Mucosa of stomach (tissue), 1 donor: ENCODE measurements around the gene ZBTB7A.

Experiments
- H3K27me3 ChIP-seq: one replicate; pipeline ENCODE4 v1.7.0; 2013; ENCODE audit warnings: mild to moderate bottlenecking, low read length; ENCODE audit not compliant: control insufficient read depth, insufficient read depth
- H3K36me3 ChIP-seq: one replicate; pipeline ENCODE4 v1.7.0; 2013; ENCODE audit warnings: low read length; ENCODE audit not compliant: control insufficient read depth, insufficient read depth
- H3K4me1 ChIP-seq: one replicate; pipeline ENCODE4 v1.7.0; 2013; ENCODE audit warnings: mild to moderate bottlenecking, low read length; ENCODE audit not compliant: control insufficient read depth, insufficient read depth
- H3K4me3 ChIP-seq: one replicate; pipeline ENCODE4 v1.7.0; 2013; ENCODE audit warnings: low read length
- H3K9ac ChIP-seq: one replicate; pipeline ENCODE4 v1.7.0; 2013; ENCODE audit warnings: mild to moderate bottlenecking, low read length, moderate library complexity
- H3K9me3 ChIP-seq: one replicate; pipeline ENCODE4 v1.7.0; 2013; ENCODE audit warnings: mild to moderate bottlenecking, low read length, moderate library complexity; ENCODE audit not compliant: control insufficient read depth
- donor health status: Pancreatic carcinoma.

ZBTB7A gene

GRCh38 chr19:4066682-4067395 is at the start of gene ZBTB7A:
TSS of gene ZBTB7A (minus strand) at chr19:4066899. CDS start at chr19:4055232, 11,667 bp downstream.
- Histone ChIP-seq H3K4me1 (peaks cover 31% of the 10 kb centered on the region), H3K9ac (peak within 1 kb of the TSS; percentile 84), H3K9me3 (no peaks in the 10 kb centered on the region), H3K27me3 (no peaks in the 10 kb centered on the region), H3K4me3 (peak within 1 kb of the TSS; percentile 36), H3K36me3 (no peaks in the 10 kb centered on the region)

DNA sequence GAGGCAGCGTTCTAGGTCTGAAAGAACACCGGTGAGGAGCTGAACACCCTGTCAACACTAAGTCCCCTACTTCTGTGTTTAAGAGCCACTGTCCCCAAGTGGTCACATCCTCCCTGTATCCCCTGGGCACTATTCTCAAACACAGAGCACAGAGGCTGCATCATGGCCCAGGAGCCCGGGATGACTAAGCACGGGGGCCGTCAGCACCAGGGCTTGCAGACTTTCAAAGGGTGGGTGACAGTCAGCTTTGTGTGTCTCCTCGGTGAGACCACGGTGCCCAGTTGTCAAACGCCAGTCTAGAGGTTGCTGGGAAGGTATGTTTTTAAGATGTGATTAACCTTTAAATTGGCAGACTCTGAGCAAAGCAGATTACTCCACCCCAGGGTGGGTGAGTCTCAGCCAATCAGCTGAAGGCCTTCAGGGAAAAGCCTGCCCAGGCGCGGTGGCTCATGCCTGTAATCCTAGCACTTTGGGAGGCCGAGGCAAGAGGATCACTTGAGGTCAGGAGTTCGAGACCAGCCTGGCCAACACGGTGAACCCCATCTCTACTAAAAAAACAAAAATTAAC is 49.2 kb upstream of the ZBTB7A start:
- Histone ChIP-seq H3K9ac (no peak overlapping the region), H3K9me3 (no peaks in the 10 kb centered on the region), H3K4me1 (no peaks in the 10 kb centered on the region), H3K27me3 (no peaks in the 10 kb centered on the region), H3K36me3 (peaks cover 2% of the 10 kb centered on the region), H3K4me3 (no peak overlapping the region)

DNA sequence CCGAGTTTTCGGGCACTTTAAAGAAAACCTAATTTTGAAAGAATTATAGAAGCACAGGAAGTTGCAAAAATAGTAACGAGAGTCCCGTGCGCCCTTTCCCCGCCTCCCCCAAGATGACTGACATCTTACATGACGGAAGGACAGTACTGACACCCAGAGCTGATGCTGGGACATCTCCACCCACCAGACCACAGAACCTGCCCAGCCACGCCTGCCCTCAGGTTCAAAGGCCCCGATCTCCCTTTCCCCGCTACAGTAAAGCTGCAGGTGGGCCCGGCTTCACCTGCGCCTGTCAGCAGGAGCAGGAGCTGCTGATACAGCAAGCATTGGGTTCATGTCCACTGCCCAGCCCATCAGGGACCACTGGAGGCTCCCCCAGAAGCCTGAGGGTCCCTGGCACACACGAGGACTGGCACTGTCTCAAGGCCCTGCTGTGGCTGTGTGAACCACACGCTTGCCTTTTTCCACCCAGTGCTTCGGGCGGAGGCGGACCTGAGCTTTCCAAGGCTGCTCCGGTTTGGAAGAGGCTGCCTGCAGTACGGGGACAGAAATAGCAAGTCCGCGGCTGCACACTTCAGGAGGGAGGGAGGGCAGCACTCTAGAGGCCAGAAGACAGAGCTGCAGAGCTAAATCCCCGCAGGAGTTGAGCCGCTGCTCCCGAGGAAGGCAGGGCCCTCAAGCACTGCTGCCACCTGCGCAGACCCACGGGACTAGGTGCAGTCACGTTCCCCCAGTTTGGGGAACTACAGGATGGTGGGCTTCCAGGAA is 48.5 kb upstream of the ZBTB7A start:
- Histone ChIP-seq H3K4me1 (no peaks in the 10 kb centered on the region), H3K27me3 (no peaks in the 10 kb centered on the region), H3K9ac (no peak overlapping the region), H3K9me3 (no peaks in the 10 kb centered on the region), H3K36me3 (peaks cover 6% of the 10 kb centered on the region), H3K4me3 (no peak overlapping the region)

DNA sequence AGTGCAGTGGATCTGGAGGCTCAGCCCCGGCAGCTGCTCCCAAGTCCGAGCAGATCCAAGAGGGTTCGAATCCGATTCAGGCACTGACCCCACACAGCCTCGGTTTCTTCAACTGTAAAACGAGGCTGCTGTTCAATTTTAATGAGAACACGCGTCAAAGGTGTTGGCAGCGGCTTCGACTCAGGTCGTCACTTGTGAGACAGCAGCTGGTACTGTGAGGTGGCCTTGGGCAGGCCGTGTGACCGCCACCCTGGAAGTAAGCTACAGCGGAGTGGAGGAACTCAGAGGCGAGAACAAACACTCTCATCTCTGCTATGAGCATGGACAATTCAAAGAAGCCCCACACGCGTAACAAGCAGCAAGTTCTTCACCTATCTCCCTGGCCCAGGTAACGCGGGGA is 47.5 kb upstream of the ZBTB7A start:
- Histone ChIP-seq H3K4me1 (no peaks in the 10 kb centered on the region), H3K36me3 (peaks cover 10% of the 10 kb centered on the region), H3K9me3 (no peaks in the 10 kb centered on the region), H3K9ac (no peak overlapping the region), H3K27me3 (no peaks in the 10 kb centered on the region), H3K4me3 (no peak overlapping the region)

GRCh38 chr19:4113398-4114088 is 46.8 kb upstream of the ZBTB7A start:
- peaks cover 14% of the 10 kb centered on the region for H3K36me3 ChIP-seq

GRCh38 chr19:4112367-4112766 is 45.7 kb upstream of the ZBTB7A start:
- Histone ChIP-seq H3K9me3 (no peaks in the 10 kb centered on the region), H3K36me3 (peaks cover 16% of the 10 kb centered on the region), H3K4me1 (no peaks in the 10 kb centered on the region)

More at GRCh38 chr19:4113398-4114088, 46.8 kb upstream of the ZBTB7A start:
- Histone ChIP-seq H3K4me3 (no peak overlapping the region), H3K27me3 (no peaks in the 10 kb centered on the region), H3K9ac (no peak overlapping the region), H3K4me1 (no peaks in the 10 kb centered on the region), H3K9me3 (no peaks in the 10 kb centered on the region)

DNA sequence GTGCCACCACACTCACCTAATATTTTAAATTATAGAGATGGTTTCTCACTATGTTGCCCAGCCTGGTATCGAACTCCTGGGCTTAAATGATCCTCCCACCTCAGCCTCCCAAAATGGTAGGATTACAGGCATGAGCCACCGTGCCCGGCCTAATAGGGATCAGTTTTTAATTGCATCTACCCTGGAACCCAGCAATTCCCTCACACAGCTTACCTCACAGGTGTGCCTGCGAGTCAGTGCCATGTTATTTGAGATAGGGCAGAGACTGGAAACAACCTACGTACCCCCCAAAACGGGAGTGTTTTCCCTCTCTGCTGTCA is 42.9 kb upstream of the ZBTB7A start:
- H3K27me3 ChIP-seq = no peaks in the 10 kb centered on the region
- no peak overlapping the region for H3K4me3 ChIP-seq
- H3K36me3 ChIP-seq = peaks cover 16% of the 10 kb centered on the region
- no peak overlapping the region for H3K9ac ChIP-seq
- H3K9me3 ChIP-seq = no peaks in the 10 kb centered on the region
- no peaks in the 10 kb centered on the region for H3K4me1 ChIP-seq

More at GRCh38 chr19:4112367-4112766, 45.7 kb upstream of the ZBTB7A start:
- Histone ChIP-seq H3K9ac (no peak overlapping the region), H3K4me3 (no peak overlapping the region), H3K27me3 (no peaks in the 10 kb centered on the region)

DNA sequence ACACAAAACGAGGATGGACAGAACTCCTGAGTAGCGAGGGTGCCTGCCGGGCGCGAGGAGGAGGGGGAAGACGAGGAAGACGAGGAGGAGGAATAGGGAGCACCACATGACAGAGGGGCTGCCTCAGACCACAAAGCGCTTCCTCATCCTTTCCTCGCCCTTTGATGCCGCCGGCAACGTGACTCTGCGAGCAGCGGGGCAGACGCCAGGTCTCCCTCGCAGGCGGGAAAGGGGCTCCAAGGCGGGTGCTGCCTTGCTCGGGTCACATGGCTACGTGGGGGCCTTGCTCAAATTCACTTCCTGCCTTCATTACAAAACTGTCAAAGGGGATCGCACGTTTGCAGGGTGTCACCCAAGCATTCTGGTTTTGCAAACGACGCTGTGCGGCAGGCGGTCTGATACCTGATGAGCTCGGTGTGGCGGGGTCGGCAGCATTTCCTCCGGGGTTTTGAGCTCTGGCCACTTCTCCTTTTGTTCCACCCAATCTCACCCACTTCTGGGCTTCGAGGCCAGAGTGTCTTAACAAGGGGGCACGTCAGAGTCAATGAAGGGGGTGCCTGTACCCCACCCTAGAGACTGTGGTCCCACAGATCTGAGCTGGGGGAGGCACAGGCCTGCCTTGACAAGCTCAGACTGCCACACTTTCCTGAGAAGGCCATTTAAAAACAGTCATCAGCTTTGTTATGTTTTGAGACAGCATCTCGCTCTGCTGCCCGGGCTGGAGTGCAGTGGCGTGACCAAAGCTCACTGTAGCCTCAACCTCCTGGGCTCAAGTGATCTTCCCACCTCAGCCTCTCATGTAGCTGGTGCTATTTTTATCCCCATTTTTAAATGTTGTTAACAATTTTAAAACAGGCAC is 42.3 kb upstream of the ZBTB7A start:
- no peak overlapping the region for H3K9ac ChIP-seq
- H3K4me3 ChIP-seq = no peak overlapping the region
- no peaks in the 10 kb centered on the region for H3K9me3 ChIP-seq
- H3K36me3 ChIP-seq = peaks cover 16% of the 10 kb centered on the region
- no peaks in the 10 kb centered on the region for H3K4me1 ChIP-seq
- no peaks in the 10 kb centered on the region for H3K27me3 ChIP-seq

- H3K36me3 ChIP-seq = no peaks in the 10 kb centered on the region
- H3K27me3 ChIP-seq = no peaks in the 10 kb centered on the region
- no peaks in the 10 kb centered on the region for H3K9me3 ChIP-seq
- H3K4me1 ChIP-seq = no peaks in the 10 kb centered on the region
- H3K4me3 ChIP-seq = no peak overlapping the region
- no peak overlapping the region for H3K9ac ChIP-seq
Observed at GRCh38 chr19:4103080-4103433, 36.4 kb upstream of the ZBTB7A start.

DNA sequence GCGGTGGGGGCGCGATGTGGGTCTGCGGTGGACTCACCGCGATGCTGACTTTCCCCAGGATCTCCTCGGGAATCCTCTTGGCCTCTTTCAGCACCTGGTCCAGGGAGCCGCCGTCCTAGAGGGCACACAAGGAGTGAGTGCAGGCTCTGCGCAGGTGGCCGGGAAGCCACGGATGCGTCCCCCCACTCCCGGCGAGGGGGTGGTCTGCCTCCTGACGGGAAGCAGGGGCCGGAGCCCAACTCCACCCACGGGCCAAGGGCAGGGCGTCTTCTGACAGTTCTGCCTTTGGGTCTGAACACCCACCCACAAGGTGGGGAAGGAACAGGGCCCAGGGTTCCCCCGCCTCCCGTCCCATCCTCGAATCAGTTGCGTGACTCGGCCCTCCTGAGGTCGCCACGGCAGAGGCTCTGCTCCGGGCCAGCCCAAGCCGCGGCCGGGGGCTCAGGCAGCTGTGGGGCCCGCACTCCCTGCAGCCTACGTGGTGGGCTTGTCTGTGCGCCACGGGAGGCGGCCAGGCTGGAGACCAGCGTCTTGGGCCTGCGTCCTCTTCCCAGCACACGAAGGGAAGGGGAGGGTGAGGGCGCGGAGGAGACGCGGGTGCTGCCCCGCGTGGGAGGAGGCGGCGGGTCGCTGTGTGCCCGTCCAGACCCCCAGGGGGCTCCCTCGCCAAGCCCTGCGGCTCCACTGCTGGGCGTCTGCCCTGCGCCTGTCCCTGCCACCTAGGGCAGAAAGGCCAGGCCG is 35.8 kb upstream of the ZBTB7A start:
- H3K27me3 ChIP-seq = no peaks in the 10 kb centered on the region
- H3K36me3 ChIP-seq = no peaks in the 10 kb centered on the region
- no peaks in the 10 kb centered on the region for H3K9me3 ChIP-seq
- no peak overlapping the region for H3K9ac ChIP-seq
- no peaks in the 10 kb centered on the region for H3K4me1 ChIP-seq
- H3K4me3 ChIP-seq = no peak overlapping the region

DNA sequence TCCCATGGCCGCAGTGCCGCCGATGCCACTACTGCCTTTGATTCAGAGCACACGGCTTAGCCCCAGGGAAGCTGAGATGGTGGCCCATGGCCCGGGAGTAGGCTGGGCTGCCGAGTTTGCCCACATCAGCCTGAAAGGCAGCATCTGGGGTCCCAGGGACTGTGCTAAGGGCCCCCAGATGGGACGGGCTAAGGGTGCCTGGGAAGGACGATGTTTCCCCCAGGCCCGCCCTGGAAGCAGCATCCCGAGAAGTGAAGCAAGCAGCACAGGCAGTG is 34.7 kb upstream of the ZBTB7A start:
- no peaks in the 10 kb centered on the region for H3K36me3 ChIP-seq
- no peak overlapping the region for H3K4me3 ChIP-seq
- no peaks in the 10 kb centered on the region for H3K27me3 ChIP-seq

More for the DNA sequence above, 34.7 kb upstream of the ZBTB7A start:
- H3K9ac ChIP-seq = no peak overlapping the region
- H3K4me1 ChIP-seq = peaks cover 4% of the 10 kb centered on the region
- H3K9me3 ChIP-seq = no peaks in the 10 kb centered on the region
